Skeletal muscle satellite cell (primary cell): ENCODE data around the gene TMEM108.

Experiments
- H3K27me3 ChIP-seq: 2 replicates; pipeline ENCODE4 v1.7.0; 2013; ENCODE audit warnings: low read length; ENCODE audit not compliant: control insufficient read depth, insufficient read depth
- H3K36me3 ChIP-seq: 2 replicates; pipeline ENCODE4 v1.7.0; 2013; ENCODE audit warnings: mild to moderate bottlenecking, control low read depth, low read length; ENCODE audit not compliant: insufficient read depth
- H3K4me1 ChIP-seq: 2 replicates; pipeline ENCODE4 v1.7.0; 2013; ENCODE audit warnings: low read length; ENCODE audit not compliant: control insufficient read depth, insufficient read depth
- H3K4me2 ChIP-seq: 2 replicates; pipeline ENCODE4 v1.7.0; 2013; ENCODE audit warnings: mild to moderate bottlenecking, low read length
- H3K4me3 ChIP-seq: 2 replicates; pipeline ENCODE4 v1.7.0; 2013; ENCODE audit warnings: low read length
- H3K9ac ChIP-seq: 2 replicates; pipeline ENCODE4 v1.7.0; 2013; ENCODE audit warnings: mild to moderate bottlenecking, low read depth, low read length, moderate library complexity
- H3K9me3 ChIP-seq: replicated peaks from 2 replicates; pipeline ENCODE4 v1.7.0; 2013; ENCODE audit warnings: mild to moderate bottlenecking, control low read depth, low read length

TMEM108 gene

GRCh38 chr3:133441867-133442270 lies 403.7 kb downstream of the TMEM108 start:
- H3K4me1 ChIP-seq, result peaks cover 4% of the 10 kb centered on the region
- no peaks in the 10 kb centered on the region for H3K9me3 ChIP-seq
- H3K4me3 ChIP-seq, result no peak overlapping the region
- H3K36me3 ChIP-seq, result no peaks in the 10 kb centered on the region
- peak overlapping the region; percentile 22 for H3K4me2 ChIP-seq
- no peak overlapping the region for H3K9ac ChIP-seq
- no peaks in the 10 kb centered on the region for H3K27me3 ChIP-seq

GRCh38 chr3:133442518-133442917 lies 404.3 kb downstream of the TMEM108 start:
- H3K36me3 ChIP-seq, result no peaks in the 10 kb centered on the region
- no peaks in the 10 kb centered on the region for H3K27me3 ChIP-seq
- no peaks in the 10 kb centered on the region for H3K9me3 ChIP-seq
- H3K4me2 ChIP-seq, result no peak overlapping the region
- no peak overlapping the region for H3K4me3 ChIP-seq
- peaks cover 4% of the 10 kb centered on the region for H3K4me1 ChIP-seq
- no peak overlapping the region for H3K9ac ChIP-seq

GRCh38 chr3:133443649-133444422 lies 405.6 kb downstream of the TMEM108 start:
- H3K27me3 ChIP-seq, result peaks cover 4% of the 10 kb centered on the region
- no peak overlapping the region for H3K4me2 ChIP-seq
- H3K9me3 ChIP-seq, result no peaks in the 10 kb centered on the region
- H3K4me1 ChIP-seq, result peaks cover 4% of the 10 kb centered on the region
- H3K4me3 ChIP-seq, result no peak overlapping the region
- H3K36me3 ChIP-seq, result no peaks in the 10 kb centered on the region
- H3K9ac ChIP-seq, result no peak overlapping the region

GRCh38 chr3:133444423-133444774 lies 406.2 kb downstream of the TMEM108 start:
- no peak overlapping the region for H3K4me2 ChIP-seq
- no peaks in the 10 kb centered on the region for H3K9me3 ChIP-seq
- no peak overlapping the region for H3K9ac ChIP-seq
- H3K4me1 ChIP-seq, result peaks cover 4% of the 10 kb centered on the region
- peaks cover 10% of the 10 kb centered on the region for H3K27me3 ChIP-seq
- H3K4me3 ChIP-seq, result no peak overlapping the region
- no peaks in the 10 kb centered on the region for H3K36me3 ChIP-seq

GRCh38 chr3:133445108-133445507 lies 406.9 kb downstream of the TMEM108 start:
- Histone ChIP-seq H3K4me3 (no peak overlapping the region), H3K9me3 (no peaks in the 10 kb centered on the region), H3K36me3 (no peaks in the 10 kb centered on the region), H3K4me1 (peaks cover 4% of the 10 kb centered on the region), H3K4me2 (no peak overlapping the region), H3K9ac (no peak overlapping the region), H3K27me3 (peaks cover 11% of the 10 kb centered on the region)
